ENCODE measurements around the gene EDAR. TPM values are rescaled to one million over a fixed set of nuclear protein-coding genes. Genes with fewer than 3 reads are reported as not detected.

Gene EDAR
- total RNA-seq, 1 donor from 2014 or later = 5.1 TPM

- peak; percentile 61 for DNase-seq (ENCODE audit: extremely low spot score, unreplicated experiment)
- H3K4me1 Mint-ChIP-seq (ENCODE audit: unreplicated experiment) = peaks cover 7% of the 10 kb centered on the region
- H3K4me3 Mint-ChIP-seq = no peak overlapping the region
- H3K9me3 Mint-ChIP-seq = no peaks in the 10 kb centered on the region
- no peaks in the 10 kb centered on the region for H3K36me3 Mint-ChIP-seq
- H3K27ac Mint-ChIP-seq = no peak overlapping the region
- TF ChIP-seq CTCF (conservative IDR thresholded peaks at IDR 0.05) = no peak
- no peaks in the 10 kb centered on the region for H3K27me3 Mint-ChIP-seq
Measured at GRCh38 chr2:108911807-108912628, 77.0 kb downstream of the EDAR start.

- no peak overlapping the region for H3K4me3 Mint-ChIP-seq
- H3K27me3 Mint-ChIP-seq = no peaks in the 10 kb centered on the region
- DNase-seq (ENCODE audit: extremely low spot score, unreplicated experiment) = no peak
- no peaks in the 10 kb centered on the region for H3K36me3 Mint-ChIP-seq
- no peaks in the 10 kb centered on the region for H3K9me3 Mint-ChIP-seq
- H3K4me1 Mint-ChIP-seq (ENCODE audit: unreplicated experiment) = peaks cover 1% of the 10 kb centered on the region
- H3K27ac Mint-ChIP-seq = no peak overlapping the region
- no peak for TF ChIP-seq CTCF (conservative IDR thresholded peaks at IDR 0.05)
Measured at GRCh38 chr2:108911401-108911800, 77.6 kb downstream of the EDAR start.

- TF ChIP-seq CTCF (conservative IDR thresholded peaks at IDR 0.05) = no peak
- DNase-seq (ENCODE audit: extremely low spot score, unreplicated experiment) = peak; percentile 52
- no peaks in the 10 kb centered on the region for H3K27me3 Mint-ChIP-seq
- H3K4me3 Mint-ChIP-seq = no peak overlapping the region
- H3K36me3 Mint-ChIP-seq = no peaks in the 10 kb centered on the region
- H3K4me1 Mint-ChIP-seq (ENCODE audit: unreplicated experiment) = no peaks in the 10 kb centered on the region
- H3K9me3 Mint-ChIP-seq = no peaks in the 10 kb centered on the region
- H3K27ac Mint-ChIP-seq = no peak overlapping the region
Measured at GRCh38 chr2:108910541-108911396, 78.3 kb downstream of the EDAR start.

- no peaks in the 10 kb centered on the region for H3K4me1 Mint-ChIP-seq (ENCODE audit: unreplicated experiment)
- no peak for TF ChIP-seq CTCF (conservative IDR thresholded peaks at IDR 0.05)
- H3K27me3 Mint-ChIP-seq = no peaks in the 10 kb centered on the region
- H3K9me3 Mint-ChIP-seq = no peaks in the 10 kb centered on the region
- H3K27ac Mint-ChIP-seq = no peak overlapping the region
- no peak overlapping the region for H3K4me3 Mint-ChIP-seq
- DNase-seq (ENCODE audit: extremely low spot score, unreplicated experiment) = peak; percentile 57
- no peaks in the 10 kb centered on the region for H3K36me3 Mint-ChIP-seq
Measured at GRCh38 chr2:108910011-108910431, 79.0 kb downstream of the EDAR start.

- TF ChIP-seq CTCF (conservative IDR thresholded peaks at IDR 0.05) = no peak
- H3K4me3 Mint-ChIP-seq = no peak overlapping the region
- DNase-seq (ENCODE audit: extremely low spot score, unreplicated experiment) = no peak
Measured at GRCh38 chr2:108909275-108909823, 79.7 kb downstream of the EDAR start.

More at GRCh38 chr2:108909275-108909823, 79.7 kb downstream of the EDAR start:
- H3K27me3 Mint-ChIP-seq = no peaks in the 10 kb centered on the region
- H3K36me3 Mint-ChIP-seq = no peaks in the 10 kb centered on the region
- H3K4me1 Mint-ChIP-seq (ENCODE audit: unreplicated experiment) = no peaks in the 10 kb centered on the region
- no peak overlapping the region for H3K27ac Mint-ChIP-seq
- no peaks in the 10 kb centered on the region for H3K9me3 Mint-ChIP-seq
